Tibial nerve (tissue), 3 donors: ENCODE data around the gene DNM3.

Source experiments
- CTCF ChIP-seq, 5 experiments: fragments of 200-600 bp in 3 of 5; fragments of 450-650 bp in 2 of 5; sonication (generic) in 3 of 5; IDR thresholded peaks; one replicate each; pipeline ENCODE4 v1.5.1; 2016 to 2019; ENCODE audit warnings: antibody characterized with exemption in 5 of 5, mild to moderate bottlenecking in 3 of 5, moderate library complexity in 2 of 5
- POLR2A ChIP-seq, 2 donors: fragments of 450-650 bp; IDR thresholded peaks; one replicate each; pipeline ENCODE4 v1.6.1; 2017; ENCODE audit warnings: antibody characterized with exemption in 2 of 2, mild to moderate bottlenecking in 2 of 2, moderate library complexity in 2 of 2

DNA sequence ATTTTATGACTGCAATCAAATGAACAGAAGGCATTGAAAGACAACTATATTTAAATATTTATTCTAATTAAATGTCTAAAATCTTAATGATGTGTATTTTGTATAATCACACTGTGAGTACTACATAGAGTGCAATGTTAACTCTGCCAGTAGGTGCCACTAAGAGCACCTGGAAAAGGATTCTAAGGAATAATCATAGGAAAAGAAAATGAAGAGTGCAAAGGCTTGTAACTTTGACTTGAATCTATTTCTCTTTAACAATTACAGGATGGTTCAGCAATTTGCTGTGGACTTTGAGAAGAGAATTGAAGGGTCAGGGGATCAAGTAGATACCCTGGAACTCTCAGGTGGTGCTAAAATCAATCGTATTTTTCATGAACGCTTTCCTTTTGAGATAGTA lies 200.4 kb downstream of the DNM3 start:
- TF ChIP-seq CTCF (IDR thresholded peaks at IDR 0.05), result peak; percentile 17 to 61 (median 29)
- TF ChIP-seq POLR2A (IDR thresholded peaks at IDR 0.05), result no peak
